Endodermal cell (in vitro differentiated cells): ENCODE data around the gene OSR1. TPM values are rescaled to one million over a fixed set of nuclear protein-coding genes. Genes with fewer than 3 reads are reported as not detected.
"Not testable (repeated sequence)": the region's sequence is repeated elsewhere in the genome, so short reads cannot be mapped to it uniquely, and the experiment has no call there.

Source experiments
- DNase-seq: peaks from one replicate; pipeline ENCODE4 v3.0.0-alpha.2; 2017
- H3K27ac ChIP-seq: 2 replicates; pipeline ENCODE4 v1.5.1; 2013; ENCODE audit warnings: mild to moderate bottlenecking, low read depth, low read length, moderate library complexity
- H3K27me3 ChIP-seq: 2 replicates; pipeline ENCODE4 v1.6.1; 2013; ENCODE audit warnings: mild to moderate bottlenecking, low read length, moderate library complexity; ENCODE audit not compliant: insufficient read depth, control insufficient read depth, poor library complexity, severe bottlenecking
- H3K36me3 ChIP-seq: 2 replicates; pipeline ENCODE4 v1.7.0; 2013; ENCODE audit warnings: mild to moderate bottlenecking, low read length, moderate library complexity; ENCODE audit not compliant: control insufficient read depth, insufficient read depth
- H3K4me1 ChIP-seq: one replicate; pipeline ENCODE4 v1.7.0; 2013; ENCODE audit warnings: low read length; ENCODE audit not compliant: control insufficient read depth, insufficient read depth
- H3K4me3 ChIP-seq: 2 replicates; pipeline ENCODE4 v1.5.1; 2013; ENCODE audit warnings: mild to moderate bottlenecking, low read length, moderate library complexity
- H3K9ac ChIP-seq: 2 replicates; pipeline ENCODE4 v1.6.1; 2013; ENCODE audit warnings: mild to moderate bottlenecking, low read length, moderate library complexity; ENCODE audit not compliant: poor library complexity, severe bottlenecking; ENCODE audit errors: extremely low read depth
- H3K9me3 ChIP-seq: 2 replicates; pipeline ENCODE4 v1.6.1; 2013; ENCODE audit warnings: mild to moderate bottlenecking, low read length, moderate library complexity; ENCODE audit not compliant: control insufficient read depth
- H3K27ac Mint-ChIP-seq: 2 replicates; pipeline ENCODE4 v1.8.0; 2020; ENCODE audit warnings: mixed read lengths
- H3K27me3 Mint-ChIP-seq: 2 replicates; pipeline ENCODE4 v1.8.0; 2021; ENCODE audit warnings: mild to moderate bottlenecking, mixed read lengths; ENCODE audit not compliant: insufficient read depth
- H3K36me3 Mint-ChIP-seq: 2 replicates; pipeline ENCODE4 v1.8.0; 2020; ENCODE audit warnings: low read depth, mixed read lengths
- H3K4me1 Mint-ChIP-seq: 2 replicates; pipeline ENCODE4 v1.8.0; 2020; ENCODE audit warnings: mixed read lengths
- H3K4me3 Mint-ChIP-seq: 2 replicates; pipeline ENCODE4 v1.8.0; 2020; ENCODE audit warnings: mild to moderate bottlenecking, moderate library complexity, mixed read lengths
- H3K9me3 Mint-ChIP-seq: 2 replicates; pipeline ENCODE4 v1.8.0; 2020; ENCODE audit warnings: mild to moderate bottlenecking, mixed read lengths
- CTCF ChIP-seq: fragments of 200-600 bp; sonication (generic); conservative IDR thresholded peaks from 2 replicates; pipeline ENCODE4 v1.5.0; 2021; ENCODE audit warnings: antibody characterized with exemption, mild to moderate bottlenecking
- WGBS, 2 experiments: methylation state at CpG; one replicate each; pipeline versions ENCODE4 v1.1.5 to v1.1.7; 2013; ENCODE audit warnings: missing lambda C conversion rate in 2 of 2, mixed read lengths in 1 of 2; ENCODE audit not compliant: insufficient coverage in 1 of 2, insufficient read length in 1 of 2; 5-methylcytosine and 5-hydroxymethylcytosine counted together
- microRNA-seq: library from miRNA; unstranded; fragments of <30 nt; microRNA quantifications from one replicate; pipeline ENCODE4 v1.2.0, GENCODE V29; 2020; ENCODE audit warnings: borderline microRNAs expressed
- total RNA-seq, 2 donors: library from RNA; stranded (reverse); fragmentation: NEBNext Ultra II Directional in 1 of 2; extraction: Animal tissue kit (Norgen Biotek cat#: 25700) in 1 of 2; gene quantifications; 2 replicates in 1 of 2; 3 replicates in 1 of 2; pipeline ENCODE4 v1.2.1, GENCODE V29; 2021

The OSR1 gene
- total RNA-seq, 2 donors from 2014 or later = not detected

- H3K27me3 ChIP-seq = no peaks in the 10 kb centered on the region
- peak; percentile 71 for TF ChIP-seq CTCF
- H3K9me3 Mint-ChIP-seq = peaks cover 29% of the 10 kb centered on the region
- H3K9ac ChIP-seq = no peak overlapping the region
- H3K27me3 Mint-ChIP-seq = no peaks in the 10 kb centered on the region
- H3K36me3 ChIP-seq = no peaks in the 10 kb centered on the region
- no peak overlapping the region for H3K27ac ChIP-seq
- DNase-seq = peak; percentile 67
- no peak overlapping the region for H3K27ac Mint-ChIP-seq
- no peaks in the 10 kb centered on the region for H3K36me3 Mint-ChIP-seq
- H3K9me3 ChIP-seq = no peaks in the 10 kb centered on the region
- H3K4me3 ChIP-seq = no peak overlapping the region
- H3K4me3 Mint-ChIP-seq = no peak overlapping the region
- no peaks in the 10 kb centered on the region for H3K4me1 ChIP-seq
- H3K4me1 Mint-ChIP-seq = no peaks in the 10 kb centered on the region
These were observed 45.5 kb downstream of the OSR1 start for GRCh38 chr2:19312949-19313348.

GRCh38 chr2:19306065-19306464, 52.4 kb downstream of the OSR1 start:
- Mint-ChIP-seq H3K4me1 (peaks cover 13% of the 10 kb centered on the region), H3K9me3 (peaks cover 18% of the 10 kb centered on the region), H3K27ac (peak overlapping the region; percentile 70), H3K4me3 (peak overlapping the region; percentile 44)
- not testable (repeated sequence) for H3K27ac ChIP-seq, H3K4me1 ChIP-seq, H3K36me3 ChIP-seq, DNase-seq, H3K9me3 ChIP-seq, H3K9ac ChIP-seq, H3K27me3 ChIP-seq, H3K27me3 Mint-ChIP-seq, H3K4me3 ChIP-seq, H3K36me3 Mint-ChIP-seq
- whole genome bisulfite sequencing, 2 experiments = 82 to 100% methylated on average over 2 to 15 of the region's 18 CpGs

GRCh38 chr2:19305400-19306055, 52.9 kb downstream of the OSR1 start:
- H3K9ac ChIP-seq, DNase-seq, H3K36me3 ChIP-seq, H3K27ac ChIP-seq, H3K4me1 ChIP-seq, H3K9me3 ChIP-seq, H3K4me3 ChIP-seq, H3K36me3 Mint-ChIP-seq: not testable (repeated sequence)
- Mint-ChIP-seq H3K4me3 (peak overlapping the region; percentile 44), H3K27me3 (peaks cover 15% of the 10 kb centered on the region), H3K9me3 (peaks cover 13% of the 10 kb centered on the region), H3K27ac (peak overlapping the region; percentile 77), H3K4me1 (peaks cover 13% of the 10 kb centered on the region)
- WGBS, 2 experiments = 95% methylated on average over 15 of the region's 15 CpGs; no CpG with 5 or more reads in 1 of the 2 experiments
- peaks cover 11% of the 10 kb centered on the region for H3K27me3 ChIP-seq

GRCh38 chr2:19301706-19302105, 56.7 kb downstream of the OSR1 start:
- Histone ChIP-seq H3K9ac (no peak overlapping the region), H3K27me3 (peaks cover 31% of the 10 kb centered on the region), H3K4me1 (no peaks in the 10 kb centered on the region), H3K9me3 (no peaks in the 10 kb centered on the region), H3K36me3 (no peaks in the 10 kb centered on the region), H3K27ac (no peak overlapping the region), H3K4me3 (no peak overlapping the region)
- Mint-ChIP-seq H3K9me3 (peaks cover 6% of the 10 kb centered on the region), H3K4me3 (no peak overlapping the region), H3K4me1 (peaks cover 28% of the 10 kb centered on the region), H3K36me3 (peaks cover 3% of the 10 kb centered on the region), H3K27ac (no peak overlapping the region), H3K27me3 (peaks cover 33% of the 10 kb centered on the region)
- 72 to 86% methylated on average over 3 to 4 of the region's 4 CpGs for WGBS, 2 experiments
- TF ChIP-seq CTCF = no peak
- DNase-seq = peak; percentile 47

Small RNA genes lying within 50 kb of the gene (microRNA-seq; reads per million reads assigned to microRNA genes)
- gene MIR4757 = not detected
